COLO668 (cell line): ENCODE measurements around the gene STMN1.
"Not testable (repeated sequence)": the region's sequence is repeated elsewhere in the genome, so short reads cannot be mapped to it uniquely, and the experiment has no call there.

Experiments used
- DNase-seq: peaks from one replicate; lab custom pipeline; 2025; ENCODE audit not compliant: unreplicated experiment; lab: John Stamatoyannopoulos, UW

STMN1 gene

DNA sequence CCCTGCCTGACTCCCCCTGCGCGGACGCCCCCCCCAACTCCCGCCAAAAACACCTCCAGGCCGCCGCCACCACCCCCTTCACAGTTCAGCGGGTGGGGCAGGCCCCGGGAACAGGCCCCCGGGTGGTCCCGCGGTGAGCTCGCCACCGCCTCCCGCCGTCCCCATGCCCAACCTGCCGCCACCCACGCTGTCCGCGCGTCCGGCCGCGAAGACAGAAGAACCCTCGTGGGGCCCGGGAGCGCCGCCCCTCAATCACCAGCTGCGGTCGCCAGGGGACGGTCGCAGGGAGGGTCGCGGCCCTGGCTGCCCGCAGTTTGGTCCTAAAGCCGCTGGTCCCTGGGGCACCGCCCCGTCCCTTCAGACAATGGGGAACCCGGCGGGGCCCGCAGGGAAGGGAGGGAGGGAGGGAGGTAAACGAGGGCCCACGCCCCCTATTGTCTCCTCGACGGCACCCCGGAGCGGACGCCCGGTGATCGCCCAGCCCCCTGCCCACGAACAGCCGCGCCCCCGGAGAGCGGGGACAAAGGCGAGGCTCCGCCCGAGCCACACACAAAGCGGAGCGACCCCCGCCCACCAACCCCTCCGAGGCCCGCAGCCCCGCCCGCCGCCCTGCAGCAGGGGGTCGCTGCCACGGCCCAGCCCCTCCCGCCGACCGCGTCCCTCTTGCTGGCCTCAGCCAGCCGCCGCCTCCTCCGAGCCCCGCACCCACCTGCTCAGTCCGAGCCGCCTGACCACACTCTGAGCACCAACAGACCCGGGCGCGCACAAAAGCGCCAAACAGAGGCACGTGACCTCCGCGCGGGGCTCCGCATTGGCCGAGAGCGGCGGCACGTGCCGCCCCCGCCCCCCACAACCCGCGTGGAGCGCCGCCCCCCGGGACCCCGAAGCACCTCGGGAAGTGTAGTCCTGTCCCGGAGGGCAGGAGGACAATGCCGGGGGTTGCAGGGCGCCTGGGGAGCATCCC, at the start of gene STMN1:
STMN1 (minus strand) TSS at position 740 of the 964 bp plus-strand sequence. CDS start 1,743 bp downstream, outside the sequence.
- peak; percentile 100 for DNase-seq

DNA sequence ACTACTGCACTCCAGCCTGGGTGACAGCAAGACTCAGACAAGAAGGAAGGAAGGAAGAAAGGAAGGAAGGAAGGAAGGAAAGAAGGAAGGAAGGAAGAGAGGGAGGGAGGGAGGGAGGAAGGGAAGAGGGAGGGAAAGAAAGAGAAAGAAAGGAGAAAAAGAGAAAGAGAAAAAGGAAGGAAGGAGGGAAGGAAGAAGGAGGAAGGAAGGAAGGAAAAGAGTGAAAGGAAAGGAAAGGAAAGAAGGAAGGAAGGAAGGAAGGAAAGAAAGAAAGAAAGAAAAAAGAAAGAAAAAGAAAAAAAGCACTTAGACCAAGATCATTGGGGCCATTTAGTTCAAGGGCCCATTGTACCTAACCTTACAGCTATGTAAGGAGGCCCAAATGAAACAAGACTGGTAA, 49.3 kb upstream of the STMN1 start:
- no peak for DNase-seq

DNA sequence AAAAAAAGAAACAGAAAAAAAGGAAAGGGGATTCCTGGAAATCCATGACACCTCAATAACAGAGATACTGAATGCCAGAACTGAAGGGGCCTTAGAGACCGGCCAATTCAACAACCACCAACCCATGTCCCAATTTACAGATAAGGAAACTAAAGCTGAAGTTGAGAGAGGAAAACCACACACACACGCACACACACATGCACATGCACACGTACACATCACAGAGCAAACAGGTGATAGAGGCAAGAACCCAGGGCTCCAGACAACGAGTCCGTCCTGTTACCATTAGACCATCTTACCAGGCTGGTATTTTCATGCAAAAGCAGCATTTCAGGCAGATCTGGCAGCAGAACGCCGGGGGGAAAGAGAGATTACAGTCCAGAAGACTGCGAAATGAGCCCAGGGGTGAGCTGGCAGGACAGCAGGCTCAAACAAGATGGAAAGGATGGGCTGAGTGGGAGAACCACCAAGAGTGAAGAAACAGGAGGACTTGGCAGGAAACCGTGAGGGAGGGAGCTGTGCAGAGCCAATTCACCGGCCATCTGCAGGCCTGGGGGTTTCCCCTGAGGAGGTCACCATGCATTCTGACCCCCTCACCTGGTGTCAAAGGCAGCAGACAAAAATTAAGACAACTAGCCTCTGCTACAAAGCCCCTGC, 48.2 kb upstream of the STMN1 start:
- DNase-seq, result no peak

DNA sequence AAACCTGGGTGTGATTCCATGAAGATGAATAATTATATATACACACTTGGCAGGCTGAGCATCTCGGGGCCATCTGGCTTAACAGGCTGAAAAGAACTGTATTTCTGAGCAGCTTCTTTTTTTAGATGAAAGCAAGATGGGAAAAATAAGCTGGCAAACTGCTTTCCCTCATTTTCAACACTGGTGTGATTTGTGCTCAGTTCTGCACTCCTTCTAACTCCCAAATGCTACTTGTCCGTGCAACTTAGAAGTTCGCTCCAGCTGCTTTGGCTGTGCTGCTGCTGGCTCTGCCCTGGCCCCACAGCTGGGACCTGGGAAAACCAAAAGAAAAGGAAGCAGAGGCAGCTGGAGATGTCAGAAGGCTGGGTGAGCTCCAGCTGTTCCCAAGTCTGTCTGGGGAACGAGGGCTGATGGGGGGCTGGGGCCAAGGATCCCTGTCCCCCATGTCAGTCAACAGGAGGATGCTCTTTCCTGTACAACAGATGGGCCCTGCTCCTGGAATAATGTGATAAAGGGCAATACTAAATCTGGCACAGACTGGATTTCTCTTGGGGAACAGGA, 46.7 kb upstream of the STMN1 start:
- DNase-seq, result no peak

DNA sequence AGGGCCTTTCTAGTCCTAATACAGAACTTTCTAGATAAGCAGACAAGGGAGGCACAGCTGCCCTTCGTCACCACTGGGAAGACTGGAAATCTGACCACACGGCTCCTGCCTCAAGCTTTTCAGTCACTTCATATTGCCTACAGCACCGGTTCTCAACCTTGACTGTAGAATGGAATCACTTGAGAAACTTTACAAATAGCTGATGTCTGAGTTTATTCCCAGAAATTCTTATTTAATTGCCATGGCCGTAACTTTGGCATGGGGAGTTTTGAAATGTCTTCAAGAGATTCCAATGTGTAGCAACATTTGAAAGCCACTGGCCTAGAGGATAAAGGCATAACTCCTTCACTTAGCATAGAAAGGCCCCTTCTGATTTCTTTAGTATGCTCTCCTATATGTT, 42.4 kb upstream of the STMN1 start:
- DNase-seq, result no peak

DNA sequence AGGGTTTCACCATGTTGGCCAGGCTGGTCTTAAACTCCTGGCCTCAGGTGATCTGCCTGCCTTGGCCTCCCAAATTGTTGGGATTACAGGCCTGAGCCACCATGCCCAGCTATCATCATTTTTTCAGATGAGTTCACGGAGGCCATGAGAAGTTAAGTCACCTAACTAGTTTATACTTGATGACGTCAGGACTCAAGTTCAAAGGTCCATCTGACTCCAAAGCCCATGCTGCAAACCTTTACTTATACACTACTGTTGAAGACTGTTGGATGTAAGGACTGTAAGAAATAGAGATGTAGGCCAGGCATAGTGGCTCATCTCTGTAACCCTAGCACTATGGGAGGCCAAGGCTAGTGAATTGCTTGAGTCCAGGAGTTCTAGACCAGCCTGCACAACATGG, 40.8 kb upstream of the STMN1 start:
- DNase-seq, result no peak

DNA sequence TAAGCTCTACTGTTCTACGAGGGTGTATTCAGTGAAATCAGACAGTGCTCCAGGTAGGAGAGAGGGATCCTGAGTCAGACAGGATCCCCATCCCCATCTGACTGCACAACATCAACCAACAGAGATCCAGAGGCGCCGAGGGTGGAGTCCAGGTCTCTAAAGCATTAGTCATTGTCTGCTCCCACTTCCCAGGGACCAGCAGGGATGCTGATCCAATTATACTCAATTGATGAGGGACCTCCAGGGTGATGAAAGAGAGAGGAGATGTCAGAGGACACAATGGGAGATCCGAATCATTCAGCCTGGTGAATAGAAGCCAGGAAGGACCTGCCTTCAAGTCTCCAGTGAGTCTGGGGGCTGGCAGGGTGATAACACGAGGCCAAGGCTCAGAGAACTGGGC, 39.5 kb upstream of the STMN1 start:
- no peak for DNase-seq

DNA sequence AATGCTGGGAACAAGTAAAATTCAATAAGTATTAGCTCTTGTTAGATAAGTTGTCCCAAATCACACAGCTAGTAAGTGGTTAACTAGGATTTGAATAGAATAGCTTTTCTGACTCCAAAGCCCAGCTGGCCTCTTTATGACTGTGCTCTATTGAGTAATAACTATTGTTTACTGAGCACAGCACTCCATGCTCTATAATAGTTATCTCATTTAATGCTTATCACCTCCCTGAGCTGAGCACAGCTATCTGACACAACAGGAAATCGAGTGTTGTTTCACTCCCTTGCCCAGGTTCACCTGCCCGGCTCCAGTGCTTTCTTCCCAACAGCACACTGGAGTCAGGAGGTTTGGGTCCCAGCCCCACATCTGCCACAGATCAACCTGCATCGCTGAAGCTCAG, 38.8 kb upstream of the STMN1 start:
- no peak for DNase-seq

DNA sequence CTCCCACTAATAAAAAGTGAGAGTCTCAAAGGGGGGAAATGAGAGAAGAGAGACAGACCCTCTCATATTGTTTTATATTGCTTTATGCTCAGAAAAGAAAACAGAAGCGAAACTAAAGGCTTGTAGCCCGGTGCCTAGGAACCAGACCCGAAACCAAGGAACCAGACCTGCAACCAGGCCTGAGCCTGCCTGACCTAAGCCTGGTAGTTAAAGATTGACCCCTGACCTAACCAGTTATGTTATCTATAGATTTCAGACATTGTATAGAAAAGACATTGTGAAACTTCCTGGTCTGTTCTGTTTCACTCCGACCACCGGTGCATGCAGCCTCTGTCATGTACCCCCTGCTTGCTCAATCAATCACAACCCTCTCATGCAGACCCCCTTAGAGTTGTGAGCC, 37.3 kb upstream of the STMN1 start:
- not testable (repeated sequence) for DNase-seq

DNA sequence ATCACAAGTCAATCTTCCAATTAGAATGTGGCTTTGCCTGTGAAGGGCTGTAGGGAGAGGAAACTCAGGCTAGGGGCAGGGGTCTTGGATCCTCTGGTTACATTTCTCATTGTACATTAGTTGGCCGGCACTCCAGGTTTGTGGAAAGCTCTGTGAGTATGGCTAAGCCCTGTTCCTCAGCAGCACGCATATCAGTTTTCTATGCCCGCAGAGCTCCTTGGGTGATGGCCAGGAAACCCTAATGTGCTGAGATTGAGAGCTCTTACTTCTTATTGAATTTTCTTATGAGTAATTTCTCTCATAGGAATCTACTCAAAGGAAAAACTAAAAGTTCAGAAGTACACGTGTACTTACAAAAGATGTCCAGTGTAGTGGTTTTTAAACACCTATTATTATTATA, 30.7 kb upstream of the STMN1 start:
- no peak for DNase-seq

DNA sequence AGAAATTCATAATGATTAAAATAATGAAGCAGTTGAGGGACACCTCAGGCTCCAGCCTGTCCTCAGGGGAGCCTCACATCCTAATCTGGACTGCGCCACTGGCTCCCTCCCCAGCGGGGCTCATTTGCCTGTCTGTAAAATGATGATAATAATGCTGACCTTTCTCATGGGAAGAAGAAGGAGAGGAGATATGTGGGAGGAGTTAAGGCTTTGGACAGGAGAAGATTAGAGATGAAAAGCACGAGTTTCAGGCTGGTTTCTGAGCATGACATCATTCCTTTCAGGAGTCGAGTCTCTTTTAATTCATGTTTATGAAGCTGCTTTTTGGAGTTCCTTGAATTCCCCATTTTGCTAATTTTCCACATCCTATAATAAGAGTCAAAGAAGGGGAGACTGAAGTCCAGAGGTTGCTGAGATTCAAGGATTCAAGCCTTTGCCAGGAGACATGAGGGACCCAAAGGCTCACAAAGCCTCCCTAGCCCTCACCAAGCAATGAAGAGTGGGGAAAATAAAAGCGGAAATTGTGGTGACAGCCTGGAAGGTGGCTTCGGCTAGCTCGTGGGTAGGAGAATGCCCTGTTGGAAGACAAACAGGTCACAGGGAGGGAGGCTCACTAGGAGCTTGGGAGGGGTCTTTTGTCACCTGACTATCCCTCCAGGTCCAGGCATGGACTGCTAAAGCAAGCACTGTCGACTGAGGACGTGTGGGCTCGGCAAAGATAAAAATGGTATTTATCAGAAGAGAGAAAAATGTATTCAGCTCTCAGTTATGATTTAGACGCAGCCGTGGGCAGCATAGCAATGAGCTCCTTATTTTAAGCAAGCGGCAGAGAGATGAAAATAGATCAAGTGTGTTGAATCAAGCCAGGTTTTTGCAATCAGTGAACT, 27.5 kb upstream of the STMN1 start:
- no peak for DNase-seq

DNA sequence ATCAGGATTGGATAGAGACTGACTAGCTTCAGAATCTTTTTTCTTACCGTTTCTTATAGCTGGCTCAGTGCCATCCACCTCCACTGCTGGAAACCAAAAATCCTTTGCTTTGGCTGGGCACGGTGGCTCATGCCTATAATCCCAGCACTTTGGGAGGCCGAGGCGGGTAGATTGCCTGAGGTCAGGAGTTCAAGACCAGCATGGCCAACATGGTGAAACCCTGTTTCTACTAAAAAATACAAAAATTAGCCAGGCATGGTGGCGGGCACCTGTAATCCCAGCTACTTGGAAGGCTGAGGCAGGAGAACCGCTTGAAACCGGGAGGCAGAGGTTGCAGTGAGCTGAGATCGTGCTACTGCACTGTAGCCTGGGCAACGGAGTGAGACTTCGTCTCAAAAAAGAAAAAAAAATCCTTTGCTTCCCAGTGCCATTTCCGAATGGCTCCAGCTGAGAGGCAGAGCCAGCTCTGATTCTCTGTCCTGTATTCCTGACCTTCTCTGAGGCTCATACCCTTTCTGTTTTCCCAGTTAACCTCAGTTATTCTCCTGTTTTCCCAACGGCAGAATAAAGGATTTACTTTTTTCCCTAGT, 26.7 kb upstream of the STMN1 start:
- DNase-seq, result not testable (repeated sequence)

DNA sequence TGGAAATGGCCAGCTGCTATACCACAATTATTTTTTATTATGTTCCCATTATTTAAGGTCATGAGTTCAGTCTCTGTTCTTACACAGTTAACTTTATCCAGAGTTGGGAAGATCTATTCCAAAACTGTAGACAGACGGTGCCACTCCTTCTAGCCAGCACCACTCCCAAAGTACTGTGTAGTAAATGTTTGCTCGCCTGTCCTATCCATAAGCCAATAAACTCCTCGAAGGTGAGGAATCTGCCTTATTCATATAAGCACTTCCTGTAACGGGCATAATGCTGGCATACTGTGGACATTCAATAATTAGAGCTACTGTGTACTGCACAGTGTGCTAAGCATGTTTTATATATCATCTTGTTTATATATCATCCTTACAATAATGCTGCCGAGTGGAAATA, 26.1 kb upstream of the STMN1 start:
- no peak for DNase-seq

DNA sequence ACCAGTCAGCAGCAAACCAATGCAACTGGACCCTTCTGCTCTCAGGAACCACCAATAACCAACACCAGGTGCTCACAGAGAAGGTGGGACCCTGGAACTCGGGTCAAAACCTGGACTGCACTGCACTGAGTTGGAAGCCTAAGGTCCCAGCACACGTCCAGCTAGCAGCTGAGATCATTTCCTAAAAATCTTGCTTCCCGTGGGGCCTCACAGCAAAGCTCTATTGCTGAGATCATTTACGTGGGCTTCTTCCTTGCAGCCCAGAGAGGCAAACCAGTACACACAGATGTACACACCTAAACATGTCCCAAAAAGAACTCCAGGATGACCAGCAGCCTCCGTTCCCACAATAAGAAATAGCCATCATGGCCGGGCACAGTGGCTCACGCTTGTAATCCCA, 22.8 kb upstream of the STMN1 start:
- no peak for DNase-seq

DNA sequence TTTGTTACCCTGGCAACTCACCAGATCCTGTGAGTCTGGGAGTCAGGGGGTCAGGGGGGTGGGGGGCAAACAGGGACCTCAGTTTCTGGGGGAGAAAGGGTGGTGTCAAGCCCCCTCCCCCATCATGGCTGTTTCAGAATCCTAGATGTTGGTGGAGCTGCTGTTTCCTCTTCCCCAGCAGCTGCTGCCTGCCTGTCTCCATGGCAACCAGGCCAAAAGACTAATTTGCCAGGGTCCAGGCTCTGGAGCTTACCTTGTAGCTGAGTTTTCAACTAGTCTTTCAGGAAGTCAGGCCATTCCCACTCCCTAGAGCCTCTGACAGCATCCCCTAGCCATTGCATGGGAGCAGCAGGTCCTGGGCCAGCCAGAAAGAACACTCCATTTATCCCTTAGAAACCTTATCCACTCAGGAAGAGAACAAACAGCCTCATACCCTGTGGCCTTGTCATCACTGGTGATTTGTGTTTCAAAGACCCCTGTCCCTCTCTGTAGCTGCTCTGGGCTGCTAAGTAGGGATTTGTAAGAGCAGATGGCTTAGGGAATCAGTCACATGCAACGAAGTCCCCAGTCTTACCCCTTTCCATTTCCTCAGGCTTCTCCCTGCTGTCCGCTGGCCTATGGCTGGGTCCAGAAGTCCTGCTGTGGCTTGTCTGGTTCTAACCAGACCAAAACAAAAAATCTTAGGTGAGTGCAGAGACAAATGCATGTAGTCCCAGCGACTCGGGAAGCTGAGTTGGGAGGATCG, 21.5 kb upstream of the STMN1 start:
- peak; percentile 55 for DNase-seq

DNA sequence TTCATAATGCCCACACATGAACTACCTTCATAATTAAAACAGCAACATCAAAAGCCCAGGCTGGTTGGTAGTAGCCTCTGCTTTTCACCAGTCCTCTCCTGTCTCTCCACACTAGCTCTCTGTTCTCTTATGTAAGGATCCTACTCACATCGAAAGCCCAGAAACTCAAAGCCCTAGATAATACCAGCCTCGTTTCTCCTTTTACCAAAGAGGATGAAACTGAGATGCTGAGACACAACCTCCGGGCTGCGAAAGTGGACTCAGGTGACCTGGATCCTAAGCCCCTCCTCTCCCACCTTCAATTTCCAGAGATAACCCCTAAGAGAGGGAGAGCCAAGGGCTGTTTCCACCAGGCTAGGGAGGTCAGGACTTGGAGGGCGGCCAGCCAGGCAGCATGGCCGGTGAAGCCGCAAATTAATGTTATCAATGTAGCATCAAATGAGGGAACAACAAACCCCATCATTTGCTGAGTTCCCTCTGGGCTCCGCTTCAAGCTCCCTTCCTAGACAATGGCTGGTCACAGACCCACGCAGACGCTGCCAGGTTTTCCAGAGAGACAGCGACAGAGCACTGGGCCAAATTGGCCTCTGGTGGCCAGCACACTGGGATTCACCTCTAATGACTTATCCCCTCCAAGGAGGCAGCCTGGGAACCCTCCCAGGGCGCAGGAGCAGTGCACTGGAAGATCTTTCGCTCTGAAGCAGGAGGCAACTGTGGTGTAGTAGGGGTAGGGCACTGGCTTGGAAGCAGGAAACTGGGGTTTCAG, 20.7 kb upstream of the STMN1 start:
- DNase-seq, result no peak

DNA sequence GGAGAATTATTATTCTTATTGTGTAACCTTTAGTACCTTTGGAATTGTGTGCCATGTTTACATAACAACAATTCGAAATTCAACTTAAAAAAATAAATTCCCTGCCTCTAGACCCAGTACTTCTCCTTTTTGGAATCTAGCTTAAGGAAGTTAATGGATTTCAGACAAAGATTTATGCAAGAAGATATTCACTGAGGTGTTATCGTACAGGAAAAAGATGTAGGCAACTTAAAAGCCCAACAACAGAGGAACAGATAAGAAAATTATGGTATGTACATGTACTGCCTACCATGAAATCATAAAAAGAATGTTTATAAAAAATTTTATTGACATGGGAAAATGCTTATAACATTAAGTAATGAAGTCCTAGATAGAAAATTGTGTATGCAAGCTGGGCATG, 18.2 kb upstream of the STMN1 start:
- DNase-seq, result no peak

DNA sequence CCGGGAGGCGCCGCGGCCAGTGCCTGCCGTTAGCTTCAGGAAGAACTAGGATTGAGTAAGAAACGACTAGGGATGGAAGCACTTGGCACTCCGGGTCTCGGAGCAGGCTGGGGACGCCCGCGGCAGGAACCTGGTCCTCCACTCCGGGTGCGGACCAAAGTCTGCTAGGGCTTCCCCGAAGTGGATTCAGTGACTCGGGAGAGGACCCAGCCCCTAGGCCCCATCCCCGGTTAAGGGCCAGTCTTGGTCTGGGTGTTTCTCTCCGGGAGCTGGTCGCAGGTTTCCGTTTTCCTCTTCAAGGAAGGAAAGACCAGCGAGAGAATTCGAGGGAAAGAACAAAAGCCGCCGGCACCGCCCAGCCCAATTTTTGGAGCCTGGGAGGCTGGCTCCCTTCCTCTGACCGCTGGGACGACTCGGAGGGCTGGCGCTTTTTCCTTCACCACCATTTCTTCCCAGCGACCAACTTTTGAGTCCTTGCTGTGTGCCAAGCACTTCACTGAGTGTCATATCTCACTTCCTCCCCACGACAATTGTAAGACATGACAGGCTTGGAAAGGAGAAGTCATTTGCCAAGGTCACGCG, 16.8 kb upstream of the STMN1 start:
- DNase-seq, result no peak
